A673 (cell line): Measurements from ENCODE around the gene SLC22A9.

ENCODE experiments used
- EZH2 ChIP-seq: fragments of 200-600 bp; sonication (generic); IDR thresholded peaks from 2 replicates; pipeline ENCODE4 v1.6.1; 2017; ENCODE audit warnings: borderline replicate concordance, low read depth, mild to moderate bottlenecking, mixed read lengths, antibody characterized with exemption, low read length; ENCODE audit not compliant: poor library complexity, severe bottlenecking
- TF ChIP-seq, protein P1 (sequence below): fragments of 300-800, 200-600 bp; sonication (generic); conservative IDR thresholded peaks from 2 replicates; pipeline ENCODE4 v1.5.1; 2017; ENCODE audit warnings: low read depth, mild to moderate bottlenecking, antibody characterized with exemption, low read length, moderate library complexity, mixed read lengths

DNA sequence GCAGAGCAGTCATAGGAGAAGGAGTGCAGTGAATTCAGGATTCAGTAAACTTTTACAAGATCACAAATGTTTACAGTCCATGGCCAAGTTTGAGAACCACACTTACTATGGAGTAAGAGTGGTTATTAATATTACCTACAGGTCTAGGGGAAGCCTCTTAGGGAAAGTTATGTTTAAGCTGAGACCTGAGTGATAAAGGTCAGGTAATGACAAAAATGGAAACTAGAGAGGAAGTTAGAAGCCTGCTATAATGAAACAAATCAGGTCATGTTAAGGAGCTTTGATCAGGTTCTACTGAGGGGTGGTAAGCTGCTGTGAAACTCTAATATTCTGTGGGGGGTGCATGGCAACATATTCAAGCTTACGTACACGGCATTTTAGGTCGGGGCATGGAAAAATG is 32.5 kb upstream of the SLC22A9 start:
- TF ChIP-seq, protein P1, sequence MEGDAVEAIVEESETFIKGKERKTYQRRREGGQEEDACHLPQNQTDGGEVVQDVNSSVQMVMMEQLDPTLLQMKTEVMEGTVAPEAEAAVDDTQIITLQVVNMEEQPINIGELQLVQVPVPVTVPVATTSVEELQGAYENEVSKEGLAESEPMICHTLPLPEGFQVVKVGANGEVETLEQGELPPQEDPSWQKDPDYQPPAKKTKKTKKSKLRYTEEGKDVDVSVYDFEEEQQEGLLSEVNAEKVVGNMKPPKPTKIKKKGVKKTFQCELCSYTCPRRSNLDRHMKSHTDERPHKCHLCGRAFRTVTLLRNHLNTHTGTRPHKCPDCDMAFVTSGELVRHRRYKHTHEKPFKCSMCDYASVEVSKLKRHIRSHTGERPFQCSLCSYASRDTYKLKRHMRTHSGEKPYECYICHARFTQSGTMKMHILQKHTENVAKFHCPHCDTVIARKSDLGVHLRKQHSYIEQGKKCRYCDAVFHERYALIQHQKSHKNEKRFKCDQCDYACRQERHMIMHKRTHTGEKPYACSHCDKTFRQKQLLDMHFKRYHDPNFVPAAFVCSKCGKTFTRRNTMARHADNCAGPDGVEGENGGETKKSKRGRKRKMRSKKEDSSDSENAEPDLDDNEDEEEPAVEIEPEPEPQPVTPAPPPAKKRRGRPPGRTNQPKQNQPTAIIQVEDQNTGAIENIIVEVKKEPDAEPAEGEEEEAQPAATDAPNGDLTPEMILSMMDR: no peak
- TF ChIP-seq EZH2: no peak
